ENCODE data around the gene MTCH1. TPM values are rescaled to one million over a fixed set of nuclear protein-coding genes. Genes with fewer than 3 reads are reported as not detected.

MTCH1 gene
- total RNA-seq, 1 donor from 2014 or later, result 144 TPM

DNA sequence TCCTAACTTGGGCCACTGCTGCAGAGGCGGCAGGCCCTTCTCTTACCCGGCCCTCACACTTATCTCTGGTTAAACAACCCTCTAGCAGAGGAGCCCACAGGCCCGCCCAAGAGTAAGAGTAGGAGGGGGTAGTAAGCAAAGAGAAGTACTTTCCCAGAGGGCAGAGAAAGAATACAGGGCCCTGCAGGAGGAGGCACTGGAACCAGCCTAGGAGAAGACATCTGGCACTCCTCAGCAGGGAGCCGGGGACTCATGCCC lies 10.1 kb downstream of the MTCH1 start:
- H4K20me1 ChIP-seq (ENCODE audit: low read depth), result peaks cover 29% of the 10 kb centered on the region
- no peaks in the 10 kb centered on the region for H3K27me3 ChIP-seq
- Mint-ChIP-seq H3K4me3 (no peak overlapping the region), H3K27ac (no peak overlapping the region), H3K36me3 (peaks cover 19% of the 10 kb centered on the region), H3K9me3 (no peaks in the 10 kb centered on the region), H3K27me3 (ENCODE audit: insufficient read depth, low read depth) (no peaks in the 10 kb centered on the region), H3K4me1 (peaks cover 8% of the 10 kb centered on the region)
- DNase-seq (ENCODE audit: low spot score), result no peak
- no peak overlapping the region for H3K9ac ChIP-seq
- no peaks in the 10 kb centered on the region for H3K36me3 ChIP-seq
- H3F3A ChIP-seq (ENCODE audit: low read depth), result no peaks in the 10 kb centered on the region
- peaks cover 26% of the 10 kb centered on the region for H3K79me2 ChIP-seq (ENCODE audit: low read depth)
- no peak overlapping the region for H3K4me2 ChIP-seq
- H3K9me3 ChIP-seq (ENCODE audit: low read depth), result no peaks in the 10 kb centered on the region
- TF ChIP-seq EZH2 (IDR thresholded peaks at IDR 0.05) (no peak), EZH2phosphoT487 (IDR thresholded peaks at IDR 0.05) (no peak)
- TF ChIP-seq, protein P1, sequence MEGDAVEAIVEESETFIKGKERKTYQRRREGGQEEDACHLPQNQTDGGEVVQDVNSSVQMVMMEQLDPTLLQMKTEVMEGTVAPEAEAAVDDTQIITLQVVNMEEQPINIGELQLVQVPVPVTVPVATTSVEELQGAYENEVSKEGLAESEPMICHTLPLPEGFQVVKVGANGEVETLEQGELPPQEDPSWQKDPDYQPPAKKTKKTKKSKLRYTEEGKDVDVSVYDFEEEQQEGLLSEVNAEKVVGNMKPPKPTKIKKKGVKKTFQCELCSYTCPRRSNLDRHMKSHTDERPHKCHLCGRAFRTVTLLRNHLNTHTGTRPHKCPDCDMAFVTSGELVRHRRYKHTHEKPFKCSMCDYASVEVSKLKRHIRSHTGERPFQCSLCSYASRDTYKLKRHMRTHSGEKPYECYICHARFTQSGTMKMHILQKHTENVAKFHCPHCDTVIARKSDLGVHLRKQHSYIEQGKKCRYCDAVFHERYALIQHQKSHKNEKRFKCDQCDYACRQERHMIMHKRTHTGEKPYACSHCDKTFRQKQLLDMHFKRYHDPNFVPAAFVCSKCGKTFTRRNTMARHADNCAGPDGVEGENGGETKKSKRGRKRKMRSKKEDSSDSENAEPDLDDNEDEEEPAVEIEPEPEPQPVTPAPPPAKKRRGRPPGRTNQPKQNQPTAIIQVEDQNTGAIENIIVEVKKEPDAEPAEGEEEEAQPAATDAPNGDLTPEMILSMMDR (IDR thresholded peaks at IDR 0.05), result no peak
- no peak overlapping the region for H3K4me3 ChIP-seq
- no peak overlapping the region for H2AFZ ChIP-seq (replicated peaks)
- H3K4me1 ChIP-seq, result peaks cover 2% of the 10 kb centered on the region
- H3K27ac ChIP-seq, result no peak overlapping the region

DNA sequence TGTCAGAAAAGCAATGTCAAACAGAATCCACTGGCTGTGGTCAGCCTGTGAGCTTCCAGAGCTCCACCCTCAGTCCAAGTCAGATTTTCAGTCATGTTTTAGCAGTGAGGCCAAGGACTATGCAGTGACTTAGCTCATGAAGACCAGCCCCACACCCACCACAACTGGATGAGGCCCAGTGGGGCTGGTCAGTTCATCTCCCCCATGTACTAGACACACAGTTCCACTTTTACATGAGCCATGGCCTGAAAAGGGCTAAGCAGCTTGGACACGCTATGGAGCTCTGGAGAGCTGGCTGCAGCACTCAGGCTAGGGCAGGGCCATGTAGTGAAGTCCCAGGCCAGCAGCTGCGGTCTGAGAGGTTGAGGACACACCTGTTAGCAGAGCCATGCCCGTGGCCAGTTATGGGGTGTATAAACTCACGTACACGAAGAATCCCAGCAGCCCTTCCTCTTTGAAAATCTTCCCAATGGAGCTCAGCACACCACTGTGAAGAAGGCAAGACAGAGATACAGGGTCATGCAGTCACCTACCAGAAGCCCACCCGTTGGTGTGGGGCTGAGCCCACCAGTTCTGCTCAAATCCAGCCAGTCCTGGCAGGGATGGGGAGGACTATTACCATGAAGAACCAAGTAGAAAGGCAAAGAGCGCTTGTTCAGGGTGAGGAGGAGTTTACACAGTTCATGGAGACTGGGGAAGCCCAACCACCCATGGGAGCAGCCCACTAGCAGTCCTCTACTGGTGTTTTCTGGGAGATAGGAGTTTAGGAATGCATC lies 10.6 kb downstream of the MTCH1 start:
- Mint-ChIP-seq H3K27ac (no peak overlapping the region), H3K9me3 (no peaks in the 10 kb centered on the region), H3K36me3 (peaks cover 19% of the 10 kb centered on the region), H3K4me1 (peaks cover 3% of the 10 kb centered on the region), H3K4me3 (no peak overlapping the region), H3K27me3 (ENCODE audit: insufficient read depth, low read depth) (no peaks in the 10 kb centered on the region)
- H2AFZ ChIP-seq (replicated peaks), result no peak overlapping the region
- no peak overlapping the region for H3K27ac ChIP-seq
- H3F3A ChIP-seq (ENCODE audit: low read depth), result no peaks in the 10 kb centered on the region
- no peak overlapping the region for H3K9ac ChIP-seq
- no peaks in the 10 kb centered on the region for H3K9me3 ChIP-seq (ENCODE audit: low read depth)
- no peaks in the 10 kb centered on the region for H3K4me1 ChIP-seq
- no peaks in the 10 kb centered on the region for H3K27me3 ChIP-seq
- H3K79me2 ChIP-seq (ENCODE audit: low read depth), result peaks cover 21% of the 10 kb centered on the region
- DNase-seq (ENCODE audit: low spot score), result no peak
- H3K4me3 ChIP-seq, result no peak overlapping the region
- no peaks in the 10 kb centered on the region for H3K36me3 ChIP-seq
- no peak for TF ChIP-seq EZH2phosphoT487 (IDR thresholded peaks at IDR 0.05)
- TF ChIP-seq, protein P1 (IDR thresholded peaks at IDR 0.05), result no peak
- no peak for TF ChIP-seq EZH2 (IDR thresholded peaks at IDR 0.05)
- no peak overlapping the region for H3K4me2 ChIP-seq
- H4K20me1 ChIP-seq (ENCODE audit: low read depth), result peaks cover 24% of the 10 kb centered on the region

DNA sequence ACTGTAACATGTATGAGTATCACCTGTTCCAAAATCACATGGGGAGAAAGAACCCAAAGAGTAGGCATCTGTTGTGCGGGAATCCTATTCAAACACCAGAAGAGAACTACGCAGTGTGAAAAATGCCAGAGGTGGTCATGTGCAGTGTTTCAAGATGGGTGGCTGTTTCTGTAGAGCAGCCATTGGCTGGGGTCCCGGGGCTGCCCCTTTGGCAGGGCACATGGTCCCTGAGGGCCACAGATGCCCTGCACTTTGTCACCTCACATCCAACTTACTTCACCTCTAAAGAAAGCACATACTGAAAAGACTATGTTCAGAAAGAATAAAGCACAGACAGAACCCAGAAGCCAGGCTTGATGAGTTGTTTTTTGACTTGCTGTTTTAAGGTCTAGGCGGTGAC lies 12.3 kb downstream of the MTCH1 start:
- Mint-ChIP-seq H3K27me3 (ENCODE audit: insufficient read depth, low read depth) (no peaks in the 10 kb centered on the region), H3K4me1 (no peaks in the 10 kb centered on the region), H3K36me3 (peaks cover 24% of the 10 kb centered on the region), H3K27ac (no peak overlapping the region), H3K4me3 (no peak overlapping the region), H3K9me3 (no peaks in the 10 kb centered on the region)
- no peaks in the 10 kb centered on the region for H3F3A ChIP-seq (ENCODE audit: low read depth)
- H3K4me1 ChIP-seq, result no peaks in the 10 kb centered on the region
- TF ChIP-seq EZH2 (IDR thresholded peaks at IDR 0.05) (no peak), EZH2phosphoT487 (IDR thresholded peaks at IDR 0.05) (no peak)
- TF ChIP-seq, protein P1 (IDR thresholded peaks at IDR 0.05), result no peak
- H4K20me1 ChIP-seq (ENCODE audit: low read depth), result peaks cover 8% of the 10 kb centered on the region
- no peak overlapping the region for H3K4me2 ChIP-seq
- H3K9ac ChIP-seq, result no peak overlapping the region
- DNase-seq (ENCODE audit: low spot score), result no peak
- H3K36me3 ChIP-seq, result no peaks in the 10 kb centered on the region
- no peaks in the 10 kb centered on the region for H3K27me3 ChIP-seq
- peaks cover 4% of the 10 kb centered on the region for H3K79me2 ChIP-seq (ENCODE audit: low read depth)
- no peak overlapping the region for H3K27ac ChIP-seq
- no peak overlapping the region for H2AFZ ChIP-seq (replicated peaks)
- no peaks in the 10 kb centered on the region for H3K9me3 ChIP-seq (ENCODE audit: low read depth)
- no peak overlapping the region for H3K4me3 ChIP-seq
